Stimulated activated CD4-positive, alpha-beta T cell treated with anti-CD3 and anti-CD28 coated beads, Interleukin-2, amount 100 ng/mL, for 24 hours (primary cell): ENCODE data around the gene EIF2AK3.
"Not testable (repeated sequence)": the region's sequence is repeated elsewhere in the genome, so short reads cannot be mapped to it uniquely, and the experiment has no call there.

Experiments
- DNase-seq, 2 donors: peaks; one replicate each; pipeline ENCODE4 v3.0.0-alpha.2; 2020

The EIF2AK3 gene

GRCh38 chr2:88596141-88596830 is 31.0 kb downstream of the EIF2AK3 start:
- no peak for DNase-seq

GRCh38 chr2:88591698-88592097 is 35.6 kb downstream of the EIF2AK3 start:
- DNase-seq = no peak

- peak; percentile 6 to 50 for DNase-seq
Measured at GRCh38 chr2:88590998-88591613, 36.2 kb downstream of the EIF2AK3 start.

GRCh38 chr2:88585969-88586368 is 41.3 kb downstream of the EIF2AK3 start:
- no peak for DNase-seq

- no peak for DNase-seq
Measured at GRCh38 chr2:88582030-88582429, 45.2 kb downstream of the EIF2AK3 start.

- no peak for DNase-seq
Measured at GRCh38 chr2:88580088-88580487, 47.2 kb downstream of the EIF2AK3 start.

GRCh38 chr2:88575630-88576029 is 51.6 kb downstream of the EIF2AK3 start:
- DNase-seq = no peak

- no peak for DNase-seq
Measured at GRCh38 chr2:88575051-88575450, 52.2 kb downstream of the EIF2AK3 start.

GRCh38 chr2:88574445-88574844 is 52.8 kb downstream of the EIF2AK3 start:
- DNase-seq = no peak

- no peak for DNase-seq
Measured at GRCh38 chr2:88568179-88568578, 59.1 kb downstream of the EIF2AK3 start.

GRCh38 chr2:88564402-88564801 is 62.9 kb downstream of the EIF2AK3 start:
- DNase-seq = no peak

GRCh38 chr2:88563129-88563528 is 64.1 kb downstream of the EIF2AK3 start:
- no peak for DNase-seq

- no peak for DNase-seq
Measured at GRCh38 chr2:88561646-88562388, 65.4 kb downstream of the EIF2AK3 start.

- DNase-seq = no peak
Measured at GRCh38 chr2:88560619-88561307, 66.5 kb downstream of the EIF2AK3 start.

- DNase-seq = no peak
Measured at GRCh38 chr2:88557290-88557689, 70.0 kb downstream of the EIF2AK3 start.

GRCh38 chr2:88556026-88556425 is 71.2 kb downstream of the EIF2AK3 start:
- DNase-seq = no peak

- DNase-seq = no peak
Measured at GRCh38 chr2:88554189-88554588, 73.1 kb downstream of the EIF2AK3 start.

GRCh38 chr2:88549616-88550292 is 77.5 kb downstream of the EIF2AK3 start:
- DNase-seq = no peak

GRCh38 chr2:88546291-88546690 is 81.0 kb downstream of the EIF2AK3 start:
- not testable (repeated sequence) for DNase-seq

- no peak for DNase-seq
Measured at GRCh38 chr2:88545118-88545517, 82.1 kb downstream of the EIF2AK3 start.

- DNase-seq = no peak
Measured at GRCh38 chr2:88543541-88544057, 83.7 kb downstream of the EIF2AK3 start.

GRCh38 chr2:88542668-88543067 is 84.6 kb downstream of the EIF2AK3 start:
- no peak for DNase-seq

GRCh38 chr2:88540346-88540745 is 86.9 kb downstream of the EIF2AK3 start:
- DNase-seq = no peak
